ENCODE results near the gene TCERG1.

Gene TCERG1

DNA sequence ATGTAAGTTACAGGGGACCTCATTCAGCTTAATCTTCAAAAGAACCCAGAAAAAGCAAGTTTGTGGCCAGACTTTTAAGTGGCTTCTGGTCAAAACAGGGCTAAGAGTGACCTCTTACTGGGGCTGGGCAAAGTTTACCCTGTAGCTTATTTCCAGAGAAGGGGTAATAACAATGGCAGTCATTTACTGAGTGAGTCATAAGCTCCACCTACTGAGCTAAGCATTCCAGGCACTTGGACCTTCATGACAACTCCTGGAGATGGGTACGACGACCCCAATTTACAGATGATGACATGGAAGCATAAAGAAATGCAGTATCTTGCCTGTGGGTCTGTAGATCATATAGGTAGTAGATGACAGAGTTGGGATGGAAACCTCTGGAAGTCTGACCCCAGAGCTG lies 73.6 kb downstream of the TCERG1 start:
- DNase-seq (ENCODE audit: low spot score) = no peak
- CTCF ChIA-PET = interaction anchor here (0.5 to 0.6 kb wide), 3 partner anchors 13 to 1057 kb away, joined by 3 to 5 read pairs (median 3); no protein-coding TSS in a partner anchor
- POLR2A ChIA-PET (ENCODE audit: low non-redundant PET) = no interaction called here
- H3K27ac ChIP-seq = no peak overlapping the region
- TF ChIP-seq, protein P1, sequence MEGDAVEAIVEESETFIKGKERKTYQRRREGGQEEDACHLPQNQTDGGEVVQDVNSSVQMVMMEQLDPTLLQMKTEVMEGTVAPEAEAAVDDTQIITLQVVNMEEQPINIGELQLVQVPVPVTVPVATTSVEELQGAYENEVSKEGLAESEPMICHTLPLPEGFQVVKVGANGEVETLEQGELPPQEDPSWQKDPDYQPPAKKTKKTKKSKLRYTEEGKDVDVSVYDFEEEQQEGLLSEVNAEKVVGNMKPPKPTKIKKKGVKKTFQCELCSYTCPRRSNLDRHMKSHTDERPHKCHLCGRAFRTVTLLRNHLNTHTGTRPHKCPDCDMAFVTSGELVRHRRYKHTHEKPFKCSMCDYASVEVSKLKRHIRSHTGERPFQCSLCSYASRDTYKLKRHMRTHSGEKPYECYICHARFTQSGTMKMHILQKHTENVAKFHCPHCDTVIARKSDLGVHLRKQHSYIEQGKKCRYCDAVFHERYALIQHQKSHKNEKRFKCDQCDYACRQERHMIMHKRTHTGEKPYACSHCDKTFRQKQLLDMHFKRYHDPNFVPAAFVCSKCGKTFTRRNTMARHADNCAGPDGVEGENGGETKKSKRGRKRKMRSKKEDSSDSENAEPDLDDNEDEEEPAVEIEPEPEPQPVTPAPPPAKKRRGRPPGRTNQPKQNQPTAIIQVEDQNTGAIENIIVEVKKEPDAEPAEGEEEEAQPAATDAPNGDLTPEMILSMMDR (conservative IDR thresholded peaks at IDR 0.05; ENCODE audit: low read depth) = no peak

DNA sequence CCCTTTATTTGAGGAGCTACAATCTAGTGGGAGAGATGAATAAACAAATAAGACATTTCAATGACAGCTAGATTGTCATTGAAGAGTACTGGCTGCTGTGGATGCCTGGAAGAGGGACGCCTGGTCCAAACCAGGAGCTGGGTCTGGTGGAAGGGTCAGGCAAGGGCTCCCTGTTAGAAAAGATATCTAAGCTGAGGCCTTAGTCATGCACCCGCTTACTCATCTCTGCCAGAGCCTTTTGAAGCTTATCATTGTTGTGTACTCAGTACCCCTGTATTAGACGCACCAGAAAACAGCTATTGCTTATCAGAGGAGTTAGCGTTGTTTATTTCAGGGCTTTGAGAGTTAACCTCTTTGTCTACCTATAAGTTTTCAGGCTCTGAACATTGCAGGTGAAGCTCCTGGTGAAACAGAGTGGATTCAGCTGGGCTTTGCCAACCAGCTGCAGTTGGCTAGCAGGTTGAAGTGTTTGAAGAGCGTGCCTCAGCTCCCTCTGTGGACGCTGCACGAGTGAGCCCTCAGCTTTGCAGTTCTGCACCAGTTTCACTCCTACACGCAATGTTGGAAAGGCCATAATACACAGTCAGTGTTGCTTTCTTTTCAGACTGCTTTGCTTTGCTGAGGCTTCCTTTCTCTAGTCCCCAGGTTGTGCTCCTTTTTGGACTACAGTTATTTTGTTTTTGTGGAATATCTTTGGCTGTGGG lies 74.4 kb downstream of the TCERG1 start:
- no peak overlapping the region for H3K27ac ChIP-seq
- POLR2A ChIA-PET (ENCODE audit: low non-redundant PET) = no interaction called here
- DNase-seq (ENCODE audit: low spot score) = no peak
- CTCF ChIA-PET = interaction anchor here (0.6 kb wide), 1 partner anchor 552 kb away, joined by 4 read pairs; no protein-coding TSS in a partner anchor
- TF ChIP-seq, protein P1 (conservative IDR thresholded peaks at IDR 0.05; ENCODE audit: low read depth) = no peak

DNA sequence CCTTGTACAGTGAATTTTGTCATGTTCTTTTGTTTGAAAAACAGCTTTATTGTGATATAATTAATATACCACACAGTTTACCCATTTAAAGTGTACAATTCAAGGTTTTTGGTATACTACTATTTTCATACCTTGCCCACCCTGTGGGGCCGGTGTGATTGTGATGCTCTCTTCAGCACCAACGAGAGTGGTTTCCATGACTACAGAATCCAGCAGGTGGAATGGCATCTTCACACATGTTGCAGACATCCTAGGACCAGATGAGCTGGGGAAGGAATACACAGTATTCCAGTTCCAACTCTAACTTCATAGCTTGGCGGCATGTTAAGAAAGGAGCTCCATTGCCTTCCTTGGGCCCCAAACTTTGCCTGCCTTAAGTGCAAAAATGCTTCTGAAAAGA lies 76.6 kb downstream of the TCERG1 start:
- ChIA-PET POLR2A (ENCODE audit: low non-redundant PET) (no interaction called here), CTCF (interaction anchor here (0.5 to 1.5 kb wide), 3 partner anchors 58 to 1055 kb away, joined by 3 to 4 read pairs (median 4); no protein-coding TSS in a partner anchor)
- no peak for DNase-seq (ENCODE audit: low spot score)
- TF ChIP-seq, protein P1 (conservative IDR thresholded peaks at IDR 0.05; ENCODE audit: low read depth) = no peak
- H3K27ac ChIP-seq = no peak overlapping the region

DNA sequence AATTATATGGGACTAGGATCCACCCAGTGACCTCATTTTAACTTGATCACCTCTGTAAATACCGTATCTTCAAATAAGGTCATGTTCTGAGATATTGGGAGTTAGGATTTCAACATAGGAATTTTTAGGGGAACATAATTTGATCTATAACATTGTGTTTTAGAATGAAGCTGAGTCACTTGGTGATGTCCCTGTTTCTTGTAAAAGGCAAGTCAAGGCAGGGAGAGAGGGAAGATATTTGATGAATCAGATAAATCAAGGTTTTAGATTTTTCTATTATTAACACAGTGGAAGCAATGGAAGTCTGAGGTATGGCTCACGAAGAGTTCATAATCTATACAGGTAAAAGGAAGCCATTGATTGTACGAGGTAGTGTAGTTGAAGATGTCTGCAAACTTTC lies 80.7 kb downstream of the TCERG1 start:
- TF ChIP-seq, protein P1 (conservative IDR thresholded peaks at IDR 0.05; ENCODE audit: low read depth) = no peak
- DNase-seq (ENCODE audit: low spot score) = peak; percentile 76
- CTCF ChIA-PET = interaction anchor here (1.0 to 1.5 kb wide), 2 partner anchors 15 to 661 kb away, joined by 5 to 6 read pairs; no protein-coding TSS in a partner anchor
- POLR2A ChIA-PET (ENCODE audit: low non-redundant PET) = no interaction called here
- H3K27ac ChIP-seq = no peak overlapping the region

DNA sequence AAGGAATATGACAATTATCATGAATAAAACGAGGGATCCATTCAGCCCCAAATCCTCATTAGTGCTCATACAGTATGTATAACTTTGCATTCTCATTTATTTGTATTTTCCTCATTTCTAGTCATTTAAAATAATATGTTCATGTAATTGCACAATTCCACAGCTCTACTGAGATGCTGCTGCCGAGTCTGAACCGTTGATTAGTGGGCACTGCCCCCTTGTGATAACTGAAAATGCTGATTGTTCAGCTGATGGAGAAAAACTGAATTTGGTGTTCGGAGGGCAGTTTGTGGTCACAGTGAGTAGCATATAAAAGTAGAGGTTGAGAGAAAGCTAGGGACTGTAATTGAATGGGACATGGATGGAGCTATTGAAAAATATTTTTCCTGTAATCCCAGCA lies 81.1 kb downstream of the TCERG1 start:
- DNase-seq (ENCODE audit: low spot score) = no peak
- ChIA-PET POLR2A (ENCODE audit: low non-redundant PET) (no interaction called here), CTCF (interaction anchor here (0.8 to 1.0 kb wide), 2 partner anchors 15 to 653 kb away, joined by 5 read pairs; no protein-coding TSS in a partner anchor)
- TF ChIP-seq, protein P1 (conservative IDR thresholded peaks at IDR 0.05; ENCODE audit: low read depth) = peak; percentile 10; the same call in 1 of the 2 replicates
- no peak overlapping the region for H3K27ac ChIP-seq

DNA sequence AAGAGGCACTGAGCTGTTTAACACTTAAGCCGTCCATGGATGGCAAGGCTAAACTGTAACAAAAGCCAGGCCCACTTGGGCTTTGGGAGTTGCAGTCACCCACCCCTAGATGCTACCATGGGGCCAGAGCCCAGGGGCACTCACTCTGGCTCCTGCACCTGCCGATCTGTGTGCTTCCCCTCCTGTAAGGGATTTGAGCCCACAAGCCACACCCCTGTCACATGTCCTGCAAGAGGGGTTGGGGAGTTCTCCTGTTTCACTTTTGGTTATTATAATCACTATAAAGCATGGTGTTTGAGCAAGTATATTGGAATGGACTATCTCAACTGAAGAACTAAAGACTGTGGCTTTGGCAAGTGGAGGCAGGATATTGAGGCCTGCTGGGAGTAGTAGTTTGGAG lies 82.9 kb downstream of the TCERG1 start:
- H3K27ac ChIP-seq = no peak overlapping the region
- CTCF ChIA-PET = interaction anchor here (0.6 to 2.8 kb wide), 3 partner anchors 436 to 998 kb away, joined by 3 to 10 read pairs (median 6); no protein-coding TSS in a partner anchor
- POLR2A ChIA-PET (ENCODE audit: low non-redundant PET) = no interaction called here
- TF ChIP-seq, protein P1 (conservative IDR thresholded peaks at IDR 0.05; ENCODE audit: low read depth) = no peak
- DNase-seq (ENCODE audit: low spot score) = no peak

Measured in RWPE1 (cell line).